NT2/D1 (cell line): Measurements from ENCODE around the gene TMEM94.
A peak's percentile ranks its signal among the peaks of the same experiment; 100 is the strongest.

Experiments used
- DNase-seq: peaks from one replicate; pipeline ENCODE4 v3.0.0-alpha.2; 2011; ENCODE audit warnings: low read depth, low spot score
- H3K27me3 ChIP-seq: 2 replicates; pipeline ENCODE4 v1.6.0; 2011; ENCODE audit warnings: mild to moderate bottlenecking; ENCODE audit not compliant: insufficient read length, insufficient read depth
- H3K36me3 ChIP-seq: 2 replicates; pipeline ENCODE4 v1.6.1; 2011; ENCODE audit warnings: mild to moderate bottlenecking, low read length, mixed read lengths; ENCODE audit not compliant: insufficient read depth, insufficient read length
- H3K4me1 ChIP-seq: 2 replicates; pipeline ENCODE4 v1.5.1; 2011; ENCODE audit not compliant: insufficient read depth, insufficient read length
- H3K4me3 ChIP-seq: 2 replicates; pipeline ENCODE4 v1.5.1; 2011; ENCODE audit warnings: low read depth; ENCODE audit not compliant: insufficient read length
- H3K9ac ChIP-seq: 2 replicates; pipeline ENCODE4 v1.6.0; 2011; ENCODE audit warnings: low read depth; ENCODE audit not compliant: insufficient read length
- H3K9me3 ChIP-seq: 2 replicates; pipeline ENCODE4 v1.5.1; 2011; ENCODE audit warnings: mild to moderate bottlenecking, low read length; ENCODE audit not compliant: insufficient read depth
- SUZ12 ChIP-seq: IDR thresholded peaks from 2 replicates; pipeline ENCODE4 v1.6.1; 2011; ENCODE audit not compliant: insufficient read length, insufficient read depth; ENCODE audit errors: extremely low read depth
- YY1 ChIP-seq: IDR thresholded peaks from 2 replicates; pipeline ENCODE4 v1.6.1; 2011; ENCODE audit not compliant: insufficient read length, insufficient read depth
- ZNF274 ChIP-seq: IDR thresholded peaks from 2 replicates; pipeline ENCODE4 v1.6.1; 2011; ENCODE audit warnings: mild to moderate bottlenecking, low read depth, low read length

The TMEM94 gene

DNA sequence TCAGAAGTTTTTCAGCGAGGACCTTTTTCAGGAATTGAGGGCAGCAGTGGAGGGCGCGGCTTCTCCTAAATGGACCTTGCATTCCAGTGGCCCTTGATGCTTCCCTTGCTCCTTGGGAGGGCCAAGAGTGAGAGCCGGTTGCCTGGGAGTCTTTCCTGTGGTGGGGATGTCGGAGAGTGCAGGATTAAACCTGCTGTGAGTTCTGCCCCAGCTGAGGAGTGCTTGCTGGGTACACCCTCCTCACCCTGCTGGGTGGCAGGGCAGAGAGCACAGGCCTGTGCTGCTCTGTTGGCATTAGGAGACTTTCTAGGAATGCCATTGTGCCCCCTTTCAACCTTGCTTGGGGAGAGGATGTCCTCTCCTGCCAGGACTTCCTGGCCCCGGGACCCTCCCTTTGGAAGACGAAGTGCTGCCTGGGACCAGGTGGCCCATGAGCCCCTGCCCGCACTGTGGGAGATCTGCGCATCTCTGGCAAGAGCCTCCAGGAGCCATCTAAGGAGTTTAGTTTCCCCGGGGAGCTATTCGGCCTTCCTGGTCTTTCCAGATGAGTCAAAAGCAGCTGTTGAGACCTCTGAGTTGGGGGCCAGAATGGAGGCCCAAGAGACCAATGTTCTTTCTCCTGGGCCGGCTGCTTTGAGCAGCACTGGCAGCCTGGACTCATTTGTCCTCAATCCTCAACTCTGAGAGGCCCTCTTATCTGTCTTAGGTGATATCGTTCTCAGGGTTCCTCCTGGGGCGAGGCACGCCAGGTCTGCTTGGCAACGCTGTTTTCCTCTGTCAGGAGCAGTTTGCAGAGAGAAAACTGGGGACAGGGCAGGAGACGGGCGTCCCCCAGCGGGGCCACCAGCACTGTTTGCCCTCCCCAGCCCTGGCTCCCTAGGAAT lies 74.6 kb downstream of the TMEM94 start:
- no peak for DNase-seq
- Histone ChIP-seq H3K9me3 (no peaks in the 10 kb centered on the region), H3K9ac (no peak overlapping the region), H3K27me3 (peaks cover 7% of the 10 kb centered on the region), H3K4me1 (peaks cover 31% of the 10 kb centered on the region), H3K36me3 (peaks cover 11% of the 10 kb centered on the region), H3K4me3 (no peak overlapping the region)
- no peak for TF ChIP-seq YY1
- TF ChIP-seq ZNF274, result no peak
- TF ChIP-seq SUZ12, result no peak

DNA sequence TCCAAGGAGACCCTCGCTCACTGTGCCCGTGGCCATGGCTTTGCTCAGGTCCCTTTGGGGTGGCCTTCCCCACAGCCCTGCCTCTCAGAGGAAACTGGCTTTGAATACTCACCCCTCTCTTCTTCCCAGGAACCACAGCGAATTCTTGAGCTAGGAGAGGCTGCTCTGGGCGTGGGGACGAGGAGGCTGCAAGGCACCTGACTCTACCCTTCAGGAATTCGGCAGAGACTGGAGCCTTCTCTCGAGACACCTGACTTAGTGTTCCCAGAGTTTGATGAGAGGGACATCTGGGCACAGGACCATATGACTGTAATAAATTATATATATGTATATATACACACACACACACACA lies 75.3 kb downstream of the TMEM94 start:
- Histone ChIP-seq H3K27me3 (peaks cover 1% of the 10 kb centered on the region), H3K4me1 (peaks cover 31% of the 10 kb centered on the region), H3K9me3 (no peaks in the 10 kb centered on the region), H3K9ac (no peak overlapping the region), H3K4me3 (no peak overlapping the region), H3K36me3 (peaks cover 11% of the 10 kb centered on the region)
- DNase-seq, result no peak
- TF ChIP-seq ZNF274, result no peak
- TF ChIP-seq YY1, result no peak
- no peak for TF ChIP-seq SUZ12

DNA sequence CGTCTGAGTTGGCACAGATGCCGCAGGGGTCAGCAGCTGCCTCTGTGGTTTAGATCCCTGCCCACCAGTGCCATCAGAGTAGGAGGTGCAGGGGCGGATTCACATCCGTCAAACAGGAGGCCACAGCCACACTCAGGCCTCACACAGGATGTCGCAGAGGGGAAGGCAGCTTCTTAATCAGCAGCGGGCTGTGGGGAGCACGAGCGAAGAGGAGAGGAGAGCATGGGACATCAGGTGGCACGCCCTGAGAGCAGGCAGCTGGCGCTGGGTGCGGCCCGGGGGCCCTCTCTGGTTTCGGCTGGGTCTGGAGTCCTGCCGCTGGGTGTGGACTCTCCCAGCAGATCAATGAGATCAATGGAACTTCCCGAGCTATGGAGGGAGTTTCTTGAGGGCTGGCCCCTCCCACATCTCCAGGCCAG lies 78.7 kb downstream of the TMEM94 start:
- no peak overlapping the region for H3K9ac ChIP-seq
- H3K9me3 ChIP-seq, result no peaks in the 10 kb centered on the region
- peaks cover 32% of the 10 kb centered on the region for H3K4me1 ChIP-seq

DNA sequence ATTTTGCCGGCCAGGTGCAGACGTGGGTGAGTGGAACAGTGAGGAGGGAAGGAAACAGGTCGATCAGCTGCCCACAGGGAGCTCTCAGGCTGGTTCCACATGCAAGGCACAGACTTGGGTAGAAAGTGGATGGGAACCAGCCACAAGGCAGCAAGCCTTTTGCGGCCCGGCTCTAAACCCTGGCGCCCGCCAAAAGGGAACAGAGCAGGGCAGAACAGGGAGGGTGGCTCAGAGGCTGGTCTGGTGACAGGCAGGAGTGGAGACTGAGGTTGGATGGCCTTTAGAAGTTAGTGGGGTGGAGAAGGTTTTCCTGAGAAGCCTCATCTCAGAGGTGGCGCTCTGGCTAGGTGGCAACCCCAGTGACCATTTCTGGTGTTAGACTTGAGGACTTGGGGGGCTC lies 79.4 kb downstream of the TMEM94 start:
- Histone ChIP-seq H3K36me3 (peaks cover 20% of the 10 kb centered on the region), H3K4me1 (peaks cover 34% of the 10 kb centered on the region), H3K27me3 (no peaks in the 10 kb centered on the region), H3K9ac (no peak overlapping the region), H3K4me3 (no peak overlapping the region), H3K9me3 (no peaks in the 10 kb centered on the region)
- no peak for DNase-seq
- TF ChIP-seq SUZ12, result no peak
- TF ChIP-seq ZNF274, result no peak
- TF ChIP-seq YY1, result no peak

More for the DNA sequence above, 78.7 kb downstream of the TMEM94 start:
- peaks cover 20% of the 10 kb centered on the region for H3K36me3 ChIP-seq
- TF ChIP-seq ZNF274 (no peak), YY1 (no peak), SUZ12 (no peak)
- H3K4me3 ChIP-seq, result no peak overlapping the region
- no peaks in the 10 kb centered on the region for H3K27me3 ChIP-seq
- DNase-seq, result no peak

DNA sequence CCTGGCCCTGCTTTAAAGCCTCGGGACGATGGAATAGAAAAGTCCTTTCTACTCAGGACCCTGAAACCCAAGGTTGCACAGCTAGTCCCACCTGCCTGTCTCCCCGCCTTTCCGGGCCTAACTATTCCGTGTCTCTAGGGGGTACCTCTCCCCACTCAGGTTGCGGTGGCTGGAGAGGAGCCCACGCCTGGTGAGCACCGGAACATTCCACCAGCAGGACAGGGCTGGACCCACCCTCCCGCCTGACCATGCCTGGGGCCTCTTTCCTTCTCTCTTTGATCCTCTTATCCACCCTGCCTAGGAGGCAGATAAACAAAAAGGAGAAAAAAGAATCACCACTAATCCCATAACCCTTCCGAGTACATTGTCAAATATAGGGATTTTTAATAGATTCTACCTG lies 79.9 kb downstream of the TMEM94 start:
- H3K4me3 ChIP-seq, result no peak overlapping the region
- no peak for TF ChIP-seq YY1
- TF ChIP-seq SUZ12, result no peak
- no peak for TF ChIP-seq ZNF274
- H3K9me3 ChIP-seq, result no peaks in the 10 kb centered on the region
- DNase-seq, result no peak
- peaks cover 29% of the 10 kb centered on the region for H3K4me1 ChIP-seq
- no peaks in the 10 kb centered on the region for H3K27me3 ChIP-seq
- H3K36me3 ChIP-seq, result peaks cover 20% of the 10 kb centered on the region
- H3K9ac ChIP-seq, result no peak overlapping the region

DNA sequence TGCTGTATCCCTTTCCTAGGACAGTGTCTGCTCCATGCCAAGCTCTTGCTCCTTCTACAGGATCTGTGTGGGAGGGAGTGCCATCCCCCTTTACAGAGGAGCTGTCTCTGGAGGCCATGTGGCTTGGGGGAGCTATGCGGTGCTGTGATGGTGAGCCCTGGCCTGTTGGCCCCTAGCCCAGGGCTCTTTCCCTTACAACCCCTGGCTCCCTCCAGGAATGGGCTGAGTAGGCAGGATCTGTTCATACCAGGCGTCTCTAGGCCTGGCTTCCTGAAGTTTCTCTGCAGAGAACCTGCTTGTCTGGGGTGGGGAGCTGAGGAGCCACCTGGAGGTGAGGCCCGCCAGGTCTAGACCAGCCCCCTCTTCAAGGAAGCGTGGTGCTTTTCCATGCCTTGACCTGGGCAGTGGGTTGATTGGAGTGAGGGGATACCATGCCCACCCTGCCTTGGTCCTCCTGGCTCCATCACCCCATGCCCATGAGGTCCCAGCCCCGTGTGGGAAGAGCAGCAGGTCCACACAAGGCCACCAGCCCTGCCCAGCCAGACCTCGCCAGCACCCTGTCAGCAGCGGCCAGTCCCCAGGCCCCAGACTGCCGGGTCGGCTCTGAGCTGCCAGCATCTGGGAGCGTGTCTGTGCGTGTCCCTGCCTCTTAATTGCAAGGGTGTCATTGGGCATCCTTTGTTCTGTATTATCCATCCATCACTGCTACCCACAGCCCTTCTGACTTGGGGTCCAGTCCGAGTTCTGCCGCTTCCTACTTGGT lies 83.7 kb downstream of the TMEM94 start:
- H3K4me1 ChIP-seq, result peaks cover 41% of the 10 kb centered on the region
- H3K27me3 ChIP-seq, result no peaks in the 10 kb centered on the region
- H3K4me3 ChIP-seq, result no peak overlapping the region
- peak overlapping the region; percentile 21 for H3K9ac ChIP-seq
- H3K36me3 ChIP-seq, result peaks cover 14% of the 10 kb centered on the region
- TF ChIP-seq SUZ12, result no peak
- TF ChIP-seq ZNF274, result no peak
- TF ChIP-seq YY1, result no peak
- DNase-seq, result no peak
- no peaks in the 10 kb centered on the region for H3K9me3 ChIP-seq

DNA sequence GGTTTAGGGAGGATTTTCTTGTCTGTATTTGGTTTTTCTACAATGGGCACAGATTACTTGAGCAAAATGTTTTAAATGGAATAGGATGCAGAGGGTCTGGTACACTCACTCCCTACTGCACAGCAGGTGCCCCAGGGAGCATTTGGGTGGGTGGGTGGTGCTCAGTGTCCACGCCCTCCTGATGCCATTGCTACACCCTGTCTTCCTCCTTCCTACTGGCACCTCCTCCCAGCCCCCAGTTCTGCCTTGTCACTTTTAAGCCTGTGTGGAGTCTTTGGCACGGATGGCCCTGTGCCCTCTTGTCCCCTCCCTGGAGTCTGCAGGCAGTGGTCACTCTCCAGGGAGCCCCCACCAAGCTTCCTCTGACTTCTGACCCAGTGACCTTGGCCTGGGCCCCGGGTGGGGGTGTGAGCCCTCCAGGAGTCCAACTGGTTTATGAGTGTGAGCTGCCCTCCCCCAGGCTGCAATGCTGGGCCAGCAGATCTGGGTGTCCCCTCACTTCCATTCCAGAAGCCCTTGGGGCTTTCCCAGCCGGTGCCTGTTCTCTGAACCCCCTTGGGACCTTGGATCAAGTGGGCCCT lies 84.6 kb downstream of the TMEM94 start:
- no peak overlapping the region for H3K4me3 ChIP-seq
- peaks cover 14% of the 10 kb centered on the region for H3K36me3 ChIP-seq
- H3K9ac ChIP-seq, result no peak overlapping the region
- TF ChIP-seq SUZ12, result no peak
- no peak for TF ChIP-seq ZNF274
- no peak for TF ChIP-seq YY1
- DNase-seq, result no peak
- peaks cover 40% of the 10 kb centered on the region for H3K4me1 ChIP-seq
- no peaks in the 10 kb centered on the region for H3K27me3 ChIP-seq
- no peaks in the 10 kb centered on the region for H3K9me3 ChIP-seq
